ENCODE results near the gene FAM131B. TPM values are rescaled to one million over a fixed set of nuclear protein-coding genes. Genes with fewer than 3 reads are reported as not detected.

FAM131B gene
- total and polyA plus RNA-seq, 4 donors: 0.18 to 1.1 (median 0.54) TPM

DNA sequence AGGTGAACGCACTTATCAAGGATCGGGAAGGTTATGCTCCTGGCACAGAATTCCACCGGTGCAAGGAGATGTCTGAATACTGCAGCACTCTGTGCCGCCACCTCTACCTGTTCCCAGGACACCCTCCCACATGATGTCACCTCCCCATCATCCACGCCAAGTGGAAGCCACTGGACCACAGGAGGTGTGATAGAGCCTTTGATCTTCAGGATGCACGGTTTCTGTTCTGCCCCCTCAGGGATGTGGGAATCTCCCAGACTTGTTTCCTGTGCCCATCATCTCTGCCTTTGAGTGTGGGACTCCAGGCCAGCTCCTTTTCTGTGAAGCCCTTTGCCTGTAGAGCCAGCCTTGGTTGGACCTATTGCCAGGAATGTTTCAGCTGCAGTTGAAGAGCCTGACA, 57.6 kb downstream of the FAM131B start:
- DNase-seq (no peak), ATAC-seq (ENCODE audit: insufficient read depth, low FRiP score) (no peak)
- WGBS, 2 donors: 86 to 90% methylated on average over 6 of the region's 6 CpGs
- Histone ChIP-seq H3K9me3 (ENCODE audit: control insufficient read depth in 4 of 4, insufficient read depth in 3 of 4, low read length in 3 of 4) (no peaks in the 10 kb centered on the region), H3K9ac (ENCODE audit: insufficient read depth in 1 of 2, low read length in 2 of 2) (no peak overlapping the region), H3K27me3 (ENCODE audit: control insufficient read depth in 3 of 3, insufficient read depth in 3 of 3, low read length in 2 of 3) (no peaks in the 10 kb centered on the region), H3K27ac (ENCODE audit: low read depth in 1 of 2, low read length in 1 of 2) (no peak overlapping the region), H3K36me3 (ENCODE audit: control insufficient read depth in 4 of 4, insufficient read depth in 4 of 4, low read length in 4 of 4) (peaks cover 36 to 66% (median 47%) of the 10 kb centered on the region in 4 donors), H3K4me1 (ENCODE audit: control insufficient read depth in 5 of 5, insufficient read depth in 5 of 5, low read length in 5 of 5) (peaks cover 0 to 4% (median 0%) of the 10 kb centered on the region in 5 donors), H3K4me3 (no peak overlapping the region)
- TF ChIP-seq, protein P1, sequence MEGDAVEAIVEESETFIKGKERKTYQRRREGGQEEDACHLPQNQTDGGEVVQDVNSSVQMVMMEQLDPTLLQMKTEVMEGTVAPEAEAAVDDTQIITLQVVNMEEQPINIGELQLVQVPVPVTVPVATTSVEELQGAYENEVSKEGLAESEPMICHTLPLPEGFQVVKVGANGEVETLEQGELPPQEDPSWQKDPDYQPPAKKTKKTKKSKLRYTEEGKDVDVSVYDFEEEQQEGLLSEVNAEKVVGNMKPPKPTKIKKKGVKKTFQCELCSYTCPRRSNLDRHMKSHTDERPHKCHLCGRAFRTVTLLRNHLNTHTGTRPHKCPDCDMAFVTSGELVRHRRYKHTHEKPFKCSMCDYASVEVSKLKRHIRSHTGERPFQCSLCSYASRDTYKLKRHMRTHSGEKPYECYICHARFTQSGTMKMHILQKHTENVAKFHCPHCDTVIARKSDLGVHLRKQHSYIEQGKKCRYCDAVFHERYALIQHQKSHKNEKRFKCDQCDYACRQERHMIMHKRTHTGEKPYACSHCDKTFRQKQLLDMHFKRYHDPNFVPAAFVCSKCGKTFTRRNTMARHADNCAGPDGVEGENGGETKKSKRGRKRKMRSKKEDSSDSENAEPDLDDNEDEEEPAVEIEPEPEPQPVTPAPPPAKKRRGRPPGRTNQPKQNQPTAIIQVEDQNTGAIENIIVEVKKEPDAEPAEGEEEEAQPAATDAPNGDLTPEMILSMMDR (IDR thresholded peaks at IDR 0.05; ENCODE audit: control extremely low read depth, extremely low read depth): no peak

DNA sequence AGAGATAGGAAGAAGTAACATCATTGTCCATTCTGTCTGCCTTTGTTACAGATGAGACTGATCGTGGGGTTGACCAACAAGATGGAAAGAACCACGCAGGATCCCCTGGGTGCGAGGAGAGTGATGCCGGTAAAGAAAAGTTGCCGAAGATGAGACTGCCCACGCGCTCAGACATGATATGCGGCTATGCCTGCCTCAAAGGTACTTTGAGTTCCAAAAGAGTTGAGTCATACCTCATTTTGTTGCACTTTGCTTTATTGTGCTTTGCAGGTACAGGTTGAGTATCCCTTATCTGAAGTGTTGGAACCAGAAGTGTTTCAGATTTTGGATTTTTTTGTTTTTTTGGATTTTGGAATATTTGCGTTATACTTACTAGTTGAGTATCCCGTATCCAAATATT, 58.8 kb downstream of the FAM131B start:
- WGBS, 2 donors: 95 to 98% methylated on average over 10 of the region's 10 CpGs

More for the DNA sequence above, 58.8 kb downstream of the FAM131B start:
- no peak for DNase-seq
- TF ChIP-seq, protein P1 (IDR thresholded peaks at IDR 0.05; ENCODE audit: control extremely low read depth, extremely low read depth): no peak
- Histone ChIP-seq H3K9me3 (ENCODE audit: control insufficient read depth in 4 of 4, insufficient read depth in 3 of 4, low read length in 3 of 4) (no peaks in the 10 kb centered on the region), H3K4me1 (ENCODE audit: control insufficient read depth in 5 of 5, insufficient read depth in 5 of 5, low read length in 5 of 5) (peaks cover 0 to 4% (median 0%) of the 10 kb centered on the region in 5 donors), H3K9ac (ENCODE audit: insufficient read depth in 1 of 2, low read length in 2 of 2) (no peak overlapping the region), H3K27ac (ENCODE audit: low read depth in 1 of 2, low read length in 1 of 2) (no peak overlapping the region), H3K27me3 (ENCODE audit: control insufficient read depth in 3 of 3, insufficient read depth in 3 of 3, low read length in 2 of 3) (no peaks in the 10 kb centered on the region), H3K36me3 (ENCODE audit: control insufficient read depth in 4 of 4, insufficient read depth in 4 of 4, low read length in 4 of 4) (peaks cover 39 to 78% (median 52%) of the 10 kb centered on the region in 4 donors), H3K4me3 (no peak overlapping the region)
- no peak for ATAC-seq (ENCODE audit: insufficient read depth, low FRiP score)

Small RNA genes within 50 kb of the gene (small RNA-seq; reads per million reads assigned to genes)
- 0.33 reads per million, percentile 39 among the genes with 10 or more reads in this experiment for gene MIR6892 (ENCODE audit: low replicate concordance)

Other genes with a start within 250 kb of the FAM131B start
- gene PIP, start 230.6 kb downstream of the FAM131B start, total RNA-seq: 10 to 100 TPM in 1 of 2 donors, 1 to 10 TPM in 1; 1.5 to 37.1 TPM
- 10 to 100 TPM; 35.3 to 43.4 TPM for gene PIP, start 230.6 kb downstream of the FAM131B start, polyA plus RNA-seq
- gene TAS2R39, start 179.3 kb downstream of the FAM131B start, total RNA-seq: not detected
- gene TAS2R39, start 179.3 kb downstream of the FAM131B start, polyA plus RNA-seq: not detected
- not detected for gene TAS2R40, start 140.7 kb downstream of the FAM131B start, total RNA-seq
- under 1 TPM in 1 of 2 donors, not detected in 1; 0.07 TPM for gene TAS2R40, start 140.7 kb downstream of the FAM131B start, polyA plus RNA-seq
- 100 to 1,000 TPM; 110 to 130 TPM for gene GSTK1, start 99.3 kb downstream of the FAM131B start, total RNA-seq
- 100 to 1,000 TPM; 119 TPM for gene GSTK1, start 99.3 kb downstream of the FAM131B start, polyA plus RNA-seq
- gene TMEM139, start 77.8 kb downstream of the FAM131B start, total RNA-seq: 10 to 100 TPM; 12.2 to 26.9 TPM
- gene TMEM139, start 77.8 kb downstream of the FAM131B start, polyA plus RNA-seq: 10 to 100 TPM in 1 of 2 donors, 1 to 10 TPM in 1; 8.4 to 31.8 TPM
- 10 to 100 TPM; 37.4 to 40.0 TPM for gene CASP2, start 74.4 kb downstream of the FAM131B start, total RNA-seq
- 1 to 10 TPM; 7.7 to 9.3 TPM for gene CASP2, start 74.4 kb downstream of the FAM131B start, polyA plus RNA-seq
- gene CLCN1, start 46.6 kb downstream of the FAM131B start, total RNA-seq: under 1 TPM in 1 of 2 donors, not detected in 1; 0.18 TPM
- under 1 TPM in 1 of 2 donors, not detected in 1; 0.06 TPM for gene CLCN1, start 46.6 kb downstream of the FAM131B start, polyA plus RNA-seq
- gene ZYX, start 18.6 kb upstream of the FAM131B start, total RNA-seq: 100 to 1,000 TPM; 100 to 310 TPM
- 100 to 1,000 TPM in 1 of 2 donors, 10 to 100 TPM in 1; 98.9 to 266 TPM for gene ZYX, start 18.6 kb upstream of the FAM131B start, polyA plus RNA-seq
- 10 to 100 TPM in 1 of 2 donors, 1 to 10 TPM in 1; 6.1 to 13.3 TPM for gene EPHA1, start 46.1 kb upstream of the FAM131B start, total RNA-seq
- 1 to 10 TPM; 4.2 to 5.7 TPM for gene EPHA1, start 46.1 kb upstream of the FAM131B start, polyA plus RNA-seq
- 1 to 10 TPM in 1 of 2 donors, not detected in 1; 1.0 TPM for gene TAS2R60, start 80.7 kb upstream of the FAM131B start, total RNA-seq
- under 1 TPM in 1 of 2 donors, not detected in 1; 0.05 TPM for gene TAS2R60, start 80.7 kb upstream of the FAM131B start, polyA plus RNA-seq
- under 1 TPM in 1 of 2 donors, not detected in 1; 0.77 TPM for gene TAS2R41, start 115.2 kb upstream of the FAM131B start, total RNA-seq
- not detected for gene TAS2R41, start 115.2 kb upstream of the FAM131B start, polyA plus RNA-seq
- 1 to 10 TPM; 1.1 to 5.9 TPM for gene CTAGE15, start 209.1 kb upstream of the FAM131B start, total RNA-seq
- under 1 TPM; 0.04 to 0.11 TPM for gene CTAGE15, start 209.1 kb upstream of the FAM131B start, polyA plus RNA-seq

All from lung (tissue), 13 donors.